ENCODE data around the gene AUTS2.
"Not testable (repeated sequence)": the region's sequence is repeated elsewhere in the genome, so short reads cannot be mapped to it uniquely, and the experiment has no call there.

AUTS2 gene

DNA sequence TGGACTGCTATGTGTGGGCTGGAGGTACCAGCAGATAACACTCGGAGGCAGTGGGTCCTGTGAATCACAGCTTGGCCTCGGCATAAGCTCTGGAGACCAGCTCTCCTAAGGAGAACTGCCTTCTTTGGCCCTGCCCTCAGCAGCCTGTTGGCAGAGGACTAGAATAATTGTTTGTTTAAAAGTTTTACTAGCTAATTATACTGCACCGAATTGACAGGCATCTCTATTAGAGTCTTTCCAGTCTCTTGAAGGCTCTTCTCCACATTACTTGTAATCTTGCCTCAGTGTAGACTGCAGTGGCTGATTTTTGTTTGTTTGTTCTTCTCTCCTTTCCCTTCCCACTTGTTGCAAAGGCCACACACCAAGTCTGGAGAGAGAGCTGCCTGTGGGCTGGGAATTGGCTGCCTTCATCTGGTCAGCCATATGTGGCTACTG lies 183.2 kb downstream of the AUTS2 start:
- H3K4me3 ChIP-seq (ENCODE audit: low read depth, low read length), result no peak overlapping the region
- DNase-seq (ENCODE audit: low read depth), result peak; percentile 16
- TF ChIP-seq, protein P1, sequence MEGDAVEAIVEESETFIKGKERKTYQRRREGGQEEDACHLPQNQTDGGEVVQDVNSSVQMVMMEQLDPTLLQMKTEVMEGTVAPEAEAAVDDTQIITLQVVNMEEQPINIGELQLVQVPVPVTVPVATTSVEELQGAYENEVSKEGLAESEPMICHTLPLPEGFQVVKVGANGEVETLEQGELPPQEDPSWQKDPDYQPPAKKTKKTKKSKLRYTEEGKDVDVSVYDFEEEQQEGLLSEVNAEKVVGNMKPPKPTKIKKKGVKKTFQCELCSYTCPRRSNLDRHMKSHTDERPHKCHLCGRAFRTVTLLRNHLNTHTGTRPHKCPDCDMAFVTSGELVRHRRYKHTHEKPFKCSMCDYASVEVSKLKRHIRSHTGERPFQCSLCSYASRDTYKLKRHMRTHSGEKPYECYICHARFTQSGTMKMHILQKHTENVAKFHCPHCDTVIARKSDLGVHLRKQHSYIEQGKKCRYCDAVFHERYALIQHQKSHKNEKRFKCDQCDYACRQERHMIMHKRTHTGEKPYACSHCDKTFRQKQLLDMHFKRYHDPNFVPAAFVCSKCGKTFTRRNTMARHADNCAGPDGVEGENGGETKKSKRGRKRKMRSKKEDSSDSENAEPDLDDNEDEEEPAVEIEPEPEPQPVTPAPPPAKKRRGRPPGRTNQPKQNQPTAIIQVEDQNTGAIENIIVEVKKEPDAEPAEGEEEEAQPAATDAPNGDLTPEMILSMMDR (IDR thresholded peaks at IDR 0.05; ENCODE audit: low read depth, low read length, missing control alignments), result no peak
- in situ Hi-C loops (cut with HindIII; ENCODE audit: low sequenced_read_pairs), result no loop called here

DNA sequence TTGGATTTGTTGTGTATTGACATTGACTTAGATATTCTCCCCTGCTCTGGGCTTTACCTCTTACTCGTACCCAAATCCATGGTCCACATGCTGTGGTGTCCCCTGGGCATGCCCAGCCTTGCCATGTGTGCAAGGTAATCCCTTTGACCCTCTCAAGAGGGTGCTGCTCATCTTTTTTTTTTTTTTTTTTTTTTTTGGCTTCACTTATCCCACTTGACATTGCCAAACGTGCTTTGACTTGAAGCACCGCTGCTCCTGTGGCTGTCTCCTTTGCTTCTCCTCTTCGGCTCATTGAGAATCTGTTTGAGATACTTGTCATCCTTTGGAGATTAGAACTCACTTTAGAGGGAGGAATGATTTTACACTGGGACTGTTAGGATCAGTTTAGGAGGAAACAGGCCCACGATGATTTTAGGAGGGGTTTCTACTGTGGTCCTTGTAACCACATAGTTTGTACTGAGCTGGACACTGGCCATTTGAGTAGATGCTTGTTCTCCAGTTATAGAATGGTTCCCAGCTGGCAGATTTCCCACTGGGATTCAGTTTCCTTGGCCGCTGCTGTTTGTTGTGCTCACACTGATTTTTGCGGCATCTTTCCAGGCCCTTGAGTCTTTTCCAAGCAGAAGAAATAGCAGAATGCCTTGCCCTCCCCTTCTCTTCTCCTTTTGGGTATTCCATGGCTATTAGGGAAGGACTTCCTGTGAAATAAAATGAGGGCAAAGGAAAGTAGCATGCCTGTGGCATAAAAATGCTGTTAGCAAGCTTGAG lies 184.8 kb downstream of the AUTS2 start:
- peak; percentile 93 for DNase-seq (ENCODE audit: low read depth)
- TF ChIP-seq, protein P1 (IDR thresholded peaks at IDR 0.05; ENCODE audit: low read depth, low read length, missing control alignments), result no peak
- in situ Hi-C loops (cut with HindIII; ENCODE audit: low sequenced_read_pairs), result no loop called here
- H3K4me3 ChIP-seq (ENCODE audit: low read depth, low read length), result no peak overlapping the region

DNA sequence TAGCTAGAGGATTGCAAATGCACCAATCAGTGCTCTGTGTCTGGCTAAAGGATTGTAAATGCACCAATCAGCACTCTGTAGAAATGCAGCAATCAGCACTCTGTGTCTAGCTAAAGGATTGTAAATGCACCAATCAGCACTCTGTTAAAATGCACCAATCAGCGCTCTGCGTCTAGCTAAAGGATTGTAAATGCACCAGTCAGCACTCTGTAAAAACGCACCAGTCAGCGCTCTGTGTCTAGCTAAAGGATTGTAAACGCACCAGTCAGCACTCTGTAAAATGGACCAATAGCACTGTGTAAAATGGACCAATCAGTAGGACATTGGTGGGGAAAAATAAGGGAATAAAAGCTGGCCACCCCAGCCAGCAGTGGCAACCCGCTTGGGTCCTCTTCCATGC lies 187.9 kb downstream of the AUTS2 start:
- in situ Hi-C loops (cut with HindIII; ENCODE audit: low sequenced_read_pairs); H3K4me3 ChIP-seq (ENCODE audit: low read depth, low read length); DNase-seq (ENCODE audit: low read depth): not testable (repeated sequence)

DNA sequence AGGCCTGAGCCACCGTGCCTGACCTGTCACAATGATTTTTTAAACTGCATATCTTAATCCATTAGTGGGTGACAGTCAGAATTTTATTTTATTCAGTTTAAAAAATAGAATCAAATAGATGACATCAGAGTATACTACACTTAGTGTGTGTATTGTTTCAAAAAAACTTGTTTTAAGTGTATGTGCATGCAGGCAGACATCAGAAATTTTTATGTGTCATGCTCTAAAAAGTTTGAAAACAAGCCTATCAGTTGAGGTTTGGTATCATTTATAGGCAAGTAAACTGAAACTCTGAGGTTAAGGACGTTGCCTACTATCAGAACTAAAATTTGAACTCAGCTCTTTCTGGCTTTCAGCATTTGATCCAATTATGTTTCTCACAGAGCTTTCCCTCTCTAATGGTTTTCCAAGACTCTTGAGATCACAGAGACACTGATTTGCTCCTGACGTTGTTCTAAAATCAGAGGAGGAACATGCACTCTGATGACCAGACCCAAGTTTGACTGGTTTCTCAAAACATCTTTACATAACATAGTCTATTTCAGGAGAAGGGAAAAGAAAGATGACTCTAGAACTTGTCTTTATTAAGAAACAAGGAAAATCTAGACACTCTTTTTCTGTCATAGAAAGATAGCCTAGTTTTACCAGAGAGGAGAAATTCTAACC lies 188.6 kb downstream of the AUTS2 start:
- in situ Hi-C loops (cut with HindIII; ENCODE audit: low sequenced_read_pairs), result no loop called here
- DNase-seq (ENCODE audit: low read depth), result no peak
- TF ChIP-seq, protein P1 (IDR thresholded peaks at IDR 0.05; ENCODE audit: low read depth, low read length, missing control alignments), result no peak
- no peak overlapping the region for H3K4me3 ChIP-seq (ENCODE audit: low read depth, low read length)

DNA sequence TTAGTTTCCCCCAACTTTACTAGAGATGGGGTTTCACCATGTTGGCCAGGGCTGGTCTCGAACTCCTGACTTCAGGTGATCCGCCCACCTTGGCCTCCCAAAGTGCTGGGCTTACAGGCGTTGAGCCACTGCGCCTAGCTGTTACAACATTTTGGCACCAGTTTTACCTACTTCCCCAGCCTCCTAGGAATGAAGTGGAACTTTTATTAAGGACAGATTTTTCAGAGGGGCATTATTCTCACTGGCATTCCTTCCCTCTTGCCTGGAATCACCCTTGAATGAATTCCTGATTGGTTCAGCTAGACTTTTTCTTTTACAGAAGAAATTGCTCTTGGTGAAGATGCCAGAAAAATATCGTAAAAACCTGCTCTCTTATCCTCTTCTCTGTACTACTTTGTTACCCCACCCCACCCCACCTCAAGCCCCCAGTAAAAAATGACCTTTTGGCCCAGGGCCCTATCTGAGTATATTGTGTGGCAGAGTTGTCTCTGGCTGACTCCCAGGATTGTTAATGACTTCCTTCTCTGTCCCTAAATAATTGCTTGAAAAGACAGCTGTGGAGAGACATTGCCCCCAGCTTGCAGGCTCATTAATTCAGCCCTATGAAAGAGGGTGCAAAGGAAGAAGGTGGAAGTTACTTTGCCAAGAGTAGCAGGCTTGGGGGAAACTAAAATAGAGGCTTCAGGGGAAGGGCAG lies 189.6 kb downstream of the AUTS2 start:
- peak; percentile 9 for DNase-seq (ENCODE audit: low read depth)
- no peak overlapping the region for H3K4me3 ChIP-seq (ENCODE audit: low read depth, low read length)
- in situ Hi-C loops (cut with HindIII; ENCODE audit: low sequenced_read_pairs), result no loop called here
- TF ChIP-seq, protein P1 (IDR thresholded peaks at IDR 0.05; ENCODE audit: low read depth, low read length, missing control alignments), result no peak

DNA sequence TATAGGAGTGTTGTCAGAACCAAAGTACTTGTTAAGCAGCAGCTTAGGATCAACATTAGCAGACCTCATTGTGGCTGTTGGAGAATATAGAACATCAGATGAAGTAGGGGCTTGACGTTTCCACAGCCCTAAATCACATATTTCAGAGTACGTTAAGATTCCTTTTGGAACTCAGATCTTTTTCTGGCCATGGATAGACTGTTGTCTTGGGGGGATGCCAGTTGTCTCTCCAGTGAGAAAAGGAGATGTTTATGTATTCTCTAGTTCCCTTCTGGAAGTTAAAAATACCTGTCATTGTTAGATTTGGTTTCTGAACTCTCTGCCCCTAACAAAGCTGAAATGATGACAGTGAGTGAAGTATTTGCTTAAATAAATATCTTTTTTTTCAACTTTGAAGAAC lies 191.3 kb downstream of the AUTS2 start:
- H3K4me3 ChIP-seq (ENCODE audit: low read depth, low read length), result no peak overlapping the region
- no peak for DNase-seq (ENCODE audit: low read depth)
- TF ChIP-seq, protein P1 (IDR thresholded peaks at IDR 0.05; ENCODE audit: low read depth, low read length, missing control alignments), result no peak
- in situ Hi-C loops (cut with HindIII; ENCODE audit: low sequenced_read_pairs), result no loop called here
